ENCODE measurements around the gene NBPF12.
"Not testable (repeated sequence)": the region's sequence is repeated elsewhere in the genome, so short reads cannot be mapped to it uniquely, and the experiment has no call there.

NBPF12 gene

GRCh38 chr1:146938242-146938902 is at the start of gene NBPF12:
NBPF12 (plus strand) TSS chr1:146938324; CDS start chr1:146960144, 21,820 bp downstream.
- peak; percentile 83 to 91 for DNase-seq

- not testable (repeated sequence) for DNase-seq
Measured at GRCh38 chr1:146891355-146891754, 46.8 kb upstream of the NBPF12 start.

GRCh38 chr1:146892331-146892730 is 45.8 kb upstream of the NBPF12 start:
- not testable (repeated sequence) for DNase-seq

GRCh38 chr1:146907565-146908261 is 30.4 kb upstream of the NBPF12 start:
- DNase-seq = not testable (repeated sequence)

GRCh38 chr1:146912975-146913374 is 25.1 kb upstream of the NBPF12 start:
- DNase-seq = not testable (repeated sequence)

GRCh38 chr1:146920811-146921210 is 17.3 kb upstream of the NBPF12 start:
- not testable (repeated sequence) for DNase-seq

- not testable (repeated sequence) for DNase-seq
Measured at GRCh38 chr1:146922614-146923013, 15.5 kb upstream of the NBPF12 start.

GRCh38 chr1:146924106-146924505 is 14.0 kb upstream of the NBPF12 start:
- not testable (repeated sequence) for DNase-seq

- DNase-seq = not testable (repeated sequence)
Measured at GRCh38 chr1:146926413-146926812, 11.7 kb upstream of the NBPF12 start.

GRCh38 chr1:146930225-146930624 is 7.9 kb upstream of the NBPF12 start:
- not testable (repeated sequence) for DNase-seq

GRCh38 chr1:146934390-146935223 is 3.5 kb upstream of the NBPF12 start:
- DNase-seq = not testable (repeated sequence)

GRCh38 chr1:146937462-146937861 is 662 bp upstream of the NBPF12 start:
- DNase-seq = not testable (repeated sequence)

- DNase-seq = not testable (repeated sequence)
Measured at GRCh38 chr1:146938927-146939786, 1.0 kb downstream of the NBPF12 start.

GRCh38 chr1:146940293-146940692 is 2.2 kb downstream of the NBPF12 start:
- DNase-seq = not testable (repeated sequence)

- not testable (repeated sequence) for DNase-seq
Measured at GRCh38 chr1:146943342-146943886, 5.3 kb downstream of the NBPF12 start.

GRCh38 chr1:146948127-146948526 is 10.0 kb downstream of the NBPF12 start:
- not testable (repeated sequence) for DNase-seq

GRCh38 chr1:146964340-146964739 is 26.2 kb downstream of the NBPF12 start:
- not testable (repeated sequence) for DNase-seq

- DNase-seq = not testable (repeated sequence)
Measured at GRCh38 chr1:146966351-146966750, 28.2 kb downstream of the NBPF12 start.

- not testable (repeated sequence) for DNase-seq
Measured at GRCh38 chr1:146970656-146971055, 32.5 kb downstream of the NBPF12 start.

GRCh38 chr1:146972681-146973080 is 34.6 kb downstream of the NBPF12 start:
- DNase-seq = not testable (repeated sequence)

GRCh38 chr1:146985855-146986254 is 47.7 kb downstream of the NBPF12 start:
- DNase-seq = not testable (repeated sequence)

- DNase-seq = not testable (repeated sequence)
Measured at GRCh38 chr1:146986450-146986849, 48.3 kb downstream of the NBPF12 start.
